GM23338 (cell line): ENCODE data around the gene CMBL. TPM values are rescaled to one million over a fixed set of nuclear protein-coding genes. Genes with fewer than 3 reads are reported as not detected.
"Not testable (repeated sequence)": the region's sequence is repeated elsewhere in the genome, so short reads cannot be mapped to it uniquely, and the experiment has no call there.

Source experiments
- ATAC-seq: fragments of 200-7000 bp; cut with Tn5 transposase; 3 replicates; pipeline ENCODE4 v1.9.1; 2020
- DNase-seq: peaks from one replicate; pipeline ENCODE4 v3.0.0-alpha.2; 2015; ENCODE audit warnings: low spot score
- H2AFZ ChIP-seq: fragments of 200-600 bp; sonication (generic); 2 replicates; pipeline ENCODE4 v1.8.0; 2016; ENCODE audit warnings: antibody characterized with exemption, mild to moderate bottlenecking, moderate library complexity
- H3F3A ChIP-seq: fragments of 200-600 bp; sonication (generic); replicated peaks from 2 replicates; pipeline ENCODE4 v1.8.0; 2017; ENCODE audit warnings: antibody characterized with exemption, mixed run types, low read depth
- H3K27ac ChIP-seq: fragments of 200-600 bp; sonication (generic); 2 replicates; pipeline ENCODE4 v1.6.1; 2016; ENCODE audit warnings: low read depth
- H3K27me3 ChIP-seq: fragments of 200-600 bp; sonication (generic); 2 replicates; pipeline ENCODE4 v1.8.0; 2016; ENCODE audit warnings: mild to moderate bottlenecking, mixed run types, moderate library complexity; ENCODE audit not compliant: insufficient read depth
- H3K36me3 ChIP-seq: fragments of 200-600 bp; sonication (generic); 2 replicates; pipeline ENCODE4 v1.8.0; 2016; ENCODE audit warnings: mild to moderate bottlenecking; ENCODE audit not compliant: insufficient read depth
- H3K4me1 ChIP-seq: fragments of 200-600 bp; sonication (generic); 2 replicates; pipeline ENCODE4 v1.8.0; 2016; ENCODE audit warnings: mild to moderate bottlenecking, moderate library complexity; ENCODE audit not compliant: insufficient read depth
- H3K4me2 ChIP-seq: fragments of 200-600 bp; sonication (generic); 2 replicates; pipeline ENCODE4 v1.7.1; 2017; ENCODE audit warnings: mixed run types
- H3K4me3 ChIP-seq: fragments of 200-600 bp; sonication (generic); 2 replicates; pipeline ENCODE4 v1.6.1; 2016; ENCODE audit warnings: mixed run types
- H3K79me2 ChIP-seq: fragments of 200-600 bp; sonication (generic); replicated peaks from 2 replicates; pipeline ENCODE4 v1.8.0; 2017; ENCODE audit warnings: mild to moderate bottlenecking; ENCODE audit not compliant: insufficient read depth
- H3K9me2 ChIP-seq: fragments of 200-600 bp; sonication (generic); 2 replicates; pipeline ENCODE4 v1.8.0; 2017; ENCODE audit not compliant: insufficient read depth
- H4K20me1 ChIP-seq: fragments of 200-600 bp; sonication (generic); replicated peaks from 2 replicates; pipeline ENCODE4 v1.8.0; 2017; ENCODE audit warnings: mild to moderate bottlenecking; ENCODE audit not compliant: insufficient read depth
- H3K27ac Mint-ChIP-seq: 2 replicates; pipeline ENCODE4 v1.8.0; 2020; ENCODE audit warnings: inconsistent platforms, mild to moderate bottlenecking, moderate library complexity, mixed read lengths
- H3K27me3 Mint-ChIP-seq: 3 replicates; pipeline ENCODE4 v1.8.0; 2022; ENCODE audit warnings: low read depth, mild to moderate bottlenecking, moderate library complexity, mixed read lengths, inconsistent platforms; ENCODE audit not compliant: insufficient read depth, poor library complexity
- H3K36me3 Mint-ChIP-seq: 3 replicates; pipeline ENCODE4 v1.8.0; 2021; ENCODE audit warnings: low read depth, mild to moderate bottlenecking, inconsistent platforms, moderate library complexity, mixed read lengths
- H3K4me1 Mint-ChIP-seq: 3 replicates; pipeline ENCODE4 v1.8.0; 2020; ENCODE audit warnings: mild to moderate bottlenecking, inconsistent platforms, mixed read lengths
- H3K4me3 Mint-ChIP-seq: 3 replicates; pipeline ENCODE4 v1.8.0; 2021; ENCODE audit warnings: moderate library complexity, mild to moderate bottlenecking, inconsistent platforms, mixed read lengths
- H3K9me3 Mint-ChIP-seq: 3 replicates; pipeline ENCODE4 v1.8.0; 2020; ENCODE audit warnings: moderate library complexity, mild to moderate bottlenecking, inconsistent platforms, mixed read lengths
- NANOG ChIP-seq: IDR thresholded peaks from 2 replicates; pipeline ENCODE4 v1.6.1; 2016; ENCODE audit warnings: antibody characterized with exemption, borderline replicate concordance
- STAT1 ChIP-seq: IDR thresholded peaks from one replicate; pipeline ENCODE4 v1.6.1; 2016; ENCODE audit warnings: antibody characterized with exemption; ENCODE audit not compliant: unreplicated experiment
- ZNF114 ChIP-seq: fragments of 250-450 bp; sonication (Bioruptor Pico); IDR thresholded peaks from 2 replicates; pipeline ENCODE4 v1.5.0; 2020; ENCODE audit warnings: mild to moderate bottlenecking, moderate library complexity
- ZNF331 ChIP-seq: fragments of 250-450 bp; sonication (Bioruptor Pico); IDR thresholded peaks from 2 replicates; pipeline ENCODE4 v1.5.0; 2020; ENCODE audit warnings: low read depth, mild to moderate bottlenecking, moderate library complexity
- polyA plus RNA-seq: library from polyadenylated mRNA; unstranded; fragments of >200 nt; fragmentation: Nextera tagmentation; extraction: Ambion mirVana; gene quantifications from 2 replicates; pipeline ENCODE4 v1.2.1, GENCODE V29; 2016
- total RNA-seq: library from RNA; depleted of rRNA; stranded (reverse); fragments of >200 nt; shearing (Covaris generic); gene quantifications from 2 replicates; pipeline ENCODE4 v1.2.3, GENCODE V29; 2014
- TF ChIP-seq, protein P1 (sequence below): fragments of 250-450 bp; sonication (Bioruptor Pico); IDR thresholded peaks from 2 replicates; pipeline ENCODE4 v1.5.0; 2020; ENCODE audit warnings: mild to moderate bottlenecking, moderate library complexity
- TF ChIP-seq, protein P2 (sequence below): IDR thresholded peaks from 2 replicates; pipeline ENCODE4 v1.6.1; 2016; ENCODE audit warnings: antibody characterized with exemption
- TF ChIP-seq, protein P3 (sequence below), 2 experiments: fragments of 200-600 bp in 1 of 2; sonication (generic) in 1 of 2; conservative IDR thresholded peaks; 2 replicates each; pipeline versions ENCODE4 v1.5.1 to v1.6.1; 2016 to 2017; ENCODE audit warnings: antibody characterized with exemption in 2 of 2, low read depth in 2 of 2, mild to moderate bottlenecking in 2 of 2, moderate library complexity in 1 of 2

CMBL gene
- total and polyA plus RNA-seq, 2 experiments from 2014 or later, result 13.2 to 24.1 TPM

DNA sequence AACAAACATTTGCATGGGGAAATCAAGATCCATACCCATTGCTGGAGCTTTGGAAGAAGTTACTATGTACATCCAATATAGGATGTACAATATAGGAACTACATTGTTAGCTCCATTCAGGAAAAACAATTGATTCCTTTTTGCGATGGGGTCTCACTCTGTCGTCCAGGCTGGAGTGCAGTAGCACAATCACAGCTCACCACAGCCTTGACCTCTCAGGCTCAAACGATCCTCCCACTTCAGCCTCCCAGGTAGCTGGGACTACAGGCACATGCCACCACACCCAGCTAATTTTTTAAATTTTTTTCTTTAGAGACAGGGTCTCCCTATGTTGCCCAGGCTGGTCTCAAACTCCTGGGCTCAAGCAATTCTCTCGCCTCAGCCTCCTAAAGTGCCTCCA, 60.5 kb downstream of the CMBL start:
- not testable (repeated sequence) for H3K36me3 ChIP-seq, H3K27ac ChIP-seq, ATAC-seq, H3K27me3 ChIP-seq, H3K4me3 ChIP-seq, H2AFZ ChIP-seq, H3K9me2 ChIP-seq, H3K27ac Mint-ChIP-seq, H3K4me3 Mint-ChIP-seq, H3K9me3 Mint-ChIP-seq, DNase-seq, H3K27me3 Mint-ChIP-seq, H3K4me2 ChIP-seq, H3F3A ChIP-seq
- H3K4me1 ChIP-seq, result peaks cover 13% of the 10 kb centered on the region
- Mint-ChIP-seq H3K4me1 (peaks cover 22% of the 10 kb centered on the region), H3K36me3 (peaks cover 18% of the 10 kb centered on the region)
- peaks cover 14% of the 10 kb centered on the region for H4K20me1 ChIP-seq
- H3K79me2 ChIP-seq, result peaks cover 57% of the 10 kb centered on the region

DNA sequence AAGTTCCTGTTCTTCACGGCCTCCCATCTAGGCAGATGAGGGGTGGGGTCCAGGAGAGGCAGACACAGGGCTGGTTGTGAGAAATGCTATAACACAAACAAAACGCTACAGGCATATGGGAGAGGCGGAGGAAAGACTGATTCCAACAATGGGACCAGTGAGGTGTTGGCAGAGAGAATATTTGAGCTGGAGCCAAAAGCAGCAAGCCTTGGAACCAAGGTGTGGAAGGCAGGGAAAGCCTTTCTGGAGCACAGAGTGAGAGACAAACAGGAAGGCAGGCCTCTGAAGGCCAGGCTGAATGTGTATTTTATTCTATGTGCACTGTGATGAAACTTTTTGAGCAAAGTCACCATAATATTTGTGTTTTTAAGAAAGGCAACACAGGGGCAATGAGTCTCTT, 60.9 kb downstream of the CMBL start:
- Mint-ChIP-seq H3K27ac (no peak overlapping the region), H3K4me1 (peaks cover 18% of the 10 kb centered on the region), H3K36me3 (peaks cover 13% of the 10 kb centered on the region), H3K9me3 (no peaks in the 10 kb centered on the region; the same call in 2 of the 3 replicates), H3K4me3 (no peak overlapping the region), H3K27me3 (peaks cover 5% of the 10 kb centered on the region)
- TF ChIP-seq, protein P1, sequence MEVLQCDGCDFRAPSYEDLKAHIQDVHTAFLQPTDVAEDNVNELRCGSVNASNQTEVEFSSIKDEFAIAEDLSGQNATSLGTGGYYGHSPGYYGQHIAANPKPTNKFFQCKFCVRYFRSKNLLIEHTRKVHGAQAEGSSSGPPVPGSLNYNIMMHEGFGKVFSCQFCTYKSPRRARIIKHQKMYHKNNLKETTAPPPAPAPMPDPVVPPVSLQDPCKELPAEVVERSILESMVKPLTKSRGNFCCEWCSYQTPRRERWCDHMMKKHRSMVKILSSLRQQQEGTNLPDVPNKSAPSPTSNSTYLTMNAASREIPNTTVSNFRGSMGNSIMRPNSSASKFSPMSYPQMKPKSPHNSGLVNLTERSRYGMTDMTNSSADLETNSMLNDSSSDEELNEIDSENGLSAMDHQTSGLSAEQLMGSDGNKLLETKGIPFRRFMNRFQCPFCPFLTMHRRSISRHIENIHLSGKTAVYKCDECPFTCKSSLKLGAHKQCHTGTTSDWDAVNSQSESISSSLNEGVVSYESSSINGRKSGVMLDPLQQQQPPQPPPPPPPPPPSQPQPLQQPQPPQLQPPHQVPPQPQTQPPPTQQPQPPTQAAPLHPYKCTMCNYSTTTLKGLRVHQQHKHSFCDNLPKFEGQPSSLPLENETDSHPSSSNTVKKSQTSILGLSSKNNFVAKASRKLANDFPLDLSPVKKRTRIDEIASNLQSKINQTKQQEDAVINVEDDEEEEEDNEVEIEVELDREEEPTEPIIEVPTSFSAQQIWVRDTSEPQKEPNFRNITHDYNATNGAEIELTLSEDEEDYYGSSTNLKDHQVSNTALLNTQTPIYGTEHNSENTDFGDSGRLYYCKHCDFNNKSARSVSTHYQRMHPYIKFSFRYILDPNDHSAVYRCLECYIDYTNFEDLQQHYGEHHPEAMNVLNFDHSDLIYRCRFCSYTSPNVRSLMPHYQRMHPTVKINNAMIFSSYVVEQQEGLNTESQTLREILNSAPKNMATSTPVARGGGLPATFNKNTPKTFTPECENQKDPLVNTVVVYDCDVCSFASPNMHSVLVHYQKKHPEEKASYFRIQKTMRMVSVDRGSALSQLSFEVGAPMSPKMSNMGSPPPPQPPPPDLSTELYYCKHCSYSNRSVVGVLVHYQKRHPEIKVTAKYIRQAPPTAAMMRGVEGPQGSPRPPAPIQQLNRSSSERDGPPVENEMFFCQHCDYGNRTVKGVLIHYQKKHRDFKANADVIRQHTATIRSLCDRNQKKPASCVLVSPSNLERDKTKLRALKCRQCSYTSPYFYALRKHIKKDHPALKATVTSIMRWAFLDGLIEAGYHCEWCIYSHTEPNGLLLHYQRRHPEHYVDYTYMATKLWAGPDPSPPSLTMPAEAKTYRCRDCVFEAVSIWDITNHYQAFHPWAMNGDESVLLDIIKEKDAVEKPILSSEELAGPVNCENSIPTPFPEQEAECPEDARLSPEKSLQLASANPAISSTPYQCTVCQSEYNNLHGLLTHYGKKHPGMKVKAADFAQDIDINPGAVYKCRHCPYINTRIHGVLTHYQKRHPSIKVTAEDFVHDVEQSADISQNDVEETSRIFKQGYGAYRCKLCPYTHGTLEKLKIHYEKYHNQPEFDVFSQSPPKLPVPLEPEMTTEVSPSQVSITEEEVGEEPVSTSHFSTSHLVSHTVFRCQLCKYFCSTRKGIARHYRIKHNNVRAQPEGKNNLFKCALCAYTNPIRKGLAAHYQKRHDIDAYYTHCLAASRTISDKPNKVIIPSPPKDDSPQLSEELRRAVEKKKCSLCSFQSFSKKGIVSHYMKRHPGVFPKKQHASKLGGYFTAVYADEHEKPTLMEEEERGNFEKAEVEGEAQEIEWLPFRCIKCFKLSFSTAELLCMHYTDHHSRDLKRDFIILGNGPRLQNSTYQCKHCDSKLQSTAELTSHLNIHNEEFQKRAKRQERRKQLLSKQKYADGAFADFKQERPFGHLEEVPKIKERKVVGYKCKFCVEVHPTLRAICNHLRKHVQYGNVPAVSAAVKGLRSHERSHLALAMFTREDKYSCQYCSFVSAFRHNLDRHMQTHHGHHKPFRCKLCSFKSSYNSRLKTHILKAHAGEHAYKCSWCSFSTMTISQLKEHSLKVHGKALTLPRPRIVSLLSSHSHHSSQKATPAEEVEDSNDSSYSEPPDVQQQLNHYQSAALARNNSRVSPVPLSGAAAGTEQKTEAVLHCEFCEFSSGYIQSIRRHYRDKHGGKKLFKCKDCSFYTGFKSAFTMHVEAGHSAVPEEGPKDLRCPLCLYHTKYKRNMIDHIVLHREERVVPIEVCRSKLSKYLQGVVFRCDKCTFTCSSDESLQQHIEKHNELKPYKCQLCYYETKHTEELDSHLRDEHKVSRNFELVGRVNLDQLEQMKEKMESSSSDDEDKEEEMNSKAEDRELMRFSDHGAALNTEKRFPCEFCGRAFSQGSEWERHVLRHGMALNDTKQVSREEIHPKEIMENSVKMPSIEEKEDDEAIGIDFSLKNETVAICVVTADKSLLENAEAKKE (CRISPR knock-in tag), result no peak
- TF ChIP-seq, protein P2, sequence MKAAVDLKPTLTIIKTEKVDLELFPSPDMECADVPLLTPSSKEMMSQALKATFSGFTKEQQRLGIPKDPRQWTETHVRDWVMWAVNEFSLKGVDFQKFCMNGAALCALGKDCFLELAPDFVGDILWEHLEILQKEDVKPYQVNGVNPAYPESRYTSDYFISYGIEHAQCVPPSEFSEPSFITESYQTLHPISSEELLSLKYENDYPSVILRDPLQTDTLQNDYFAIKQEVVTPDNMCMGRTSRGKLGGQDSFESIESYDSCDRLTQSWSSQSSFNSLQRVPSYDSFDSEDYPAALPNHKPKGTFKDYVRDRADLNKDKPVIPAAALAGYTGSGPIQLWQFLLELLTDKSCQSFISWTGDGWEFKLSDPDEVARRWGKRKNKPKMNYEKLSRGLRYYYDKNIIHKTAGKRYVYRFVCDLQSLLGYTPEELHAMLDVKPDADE, result no peak
- TF ChIP-seq NANOG, result no peak
- no peak for TF ChIP-seq ZNF331 (CRISPR knock-in tag)
- TF ChIP-seq ZNF114 (CRISPR knock-in tag), result no peak
- TF ChIP-seq STAT1, result no peak
- TF ChIP-seq, protein P3, sequence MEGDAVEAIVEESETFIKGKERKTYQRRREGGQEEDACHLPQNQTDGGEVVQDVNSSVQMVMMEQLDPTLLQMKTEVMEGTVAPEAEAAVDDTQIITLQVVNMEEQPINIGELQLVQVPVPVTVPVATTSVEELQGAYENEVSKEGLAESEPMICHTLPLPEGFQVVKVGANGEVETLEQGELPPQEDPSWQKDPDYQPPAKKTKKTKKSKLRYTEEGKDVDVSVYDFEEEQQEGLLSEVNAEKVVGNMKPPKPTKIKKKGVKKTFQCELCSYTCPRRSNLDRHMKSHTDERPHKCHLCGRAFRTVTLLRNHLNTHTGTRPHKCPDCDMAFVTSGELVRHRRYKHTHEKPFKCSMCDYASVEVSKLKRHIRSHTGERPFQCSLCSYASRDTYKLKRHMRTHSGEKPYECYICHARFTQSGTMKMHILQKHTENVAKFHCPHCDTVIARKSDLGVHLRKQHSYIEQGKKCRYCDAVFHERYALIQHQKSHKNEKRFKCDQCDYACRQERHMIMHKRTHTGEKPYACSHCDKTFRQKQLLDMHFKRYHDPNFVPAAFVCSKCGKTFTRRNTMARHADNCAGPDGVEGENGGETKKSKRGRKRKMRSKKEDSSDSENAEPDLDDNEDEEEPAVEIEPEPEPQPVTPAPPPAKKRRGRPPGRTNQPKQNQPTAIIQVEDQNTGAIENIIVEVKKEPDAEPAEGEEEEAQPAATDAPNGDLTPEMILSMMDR (conservative IDR thresholded peaks at IDR 0.05; ENCODE audit: low read depth in 2 of 2), result no peak
- no peak for ATAC-seq
- Histone ChIP-seq H3K4me3 (no peak overlapping the region), H3K36me3 (peaks cover 3% of the 10 kb centered on the region), H3K27ac (no peak overlapping the region), H3F3A (peaks cover 8% of the 10 kb centered on the region; the same call in 1 of the 2 replicates), H4K20me1 (peaks cover 10% of the 10 kb centered on the region), H3K4me1 (peaks cover 10% of the 10 kb centered on the region), H2AFZ (no peak overlapping the region), H3K4me2 (no peak overlapping the region), H3K9me2 (no peaks in the 10 kb centered on the region), H3K27me3 (no peaks in the 10 kb centered on the region), H3K79me2 (peaks cover 52% of the 10 kb centered on the region)
- no peak for DNase-seq
